IMR-90 (cell line): ENCODE measurements around the gene PGAP1. TPM values are rescaled to one million over a fixed set of nuclear protein-coding genes. Genes with fewer than 3 reads are reported as not detected.

Experiments used
- ATAC-seq: fragments of 200-7000 bp; cut with Tn5 transposase; 2 replicates; pipeline ENCODE4 v1.9.1; 2020; ENCODE audit warnings: low read depth, mild to moderate bottlenecking, moderate library complexity
- BruUV-seq: library from RNA; stranded (reverse); fragments of 400-500 nt; replicated peaks from 2 replicates; lab custom pipeline; 2021; lab: Mats Ljungman, UMichigan
- CTCF ChIA-PET: fragments of 300-600 bp; formaldehyde crosslinking; extraction: SDS; loops from one replicate; lab custom pipeline; 2021; ENCODE audit warnings: antibody characterized with exemption; lab: Yijun Ruan, JAX
- POLR2A ChIA-PET: fragments of 300-600 bp; sonication (Branson Sonifier 250); formaldehyde crosslinking; loops from one replicate; lab custom pipeline; 2022; ENCODE audit warnings: antibody characterized with exemption; ENCODE audit not compliant: unreplicated experiment; lab: Charles Lee
- DNase-seq: peaks from one replicate; pipeline ENCODE4 v3.0.0; 2013
- H2AFZ ChIP-seq: replicated peaks from 2 replicates; pipeline ENCODE3; 2013; ENCODE audit warnings: low read length, mild to moderate bottlenecking; ENCODE audit not compliant: poor library complexity
- H2AK5ac ChIP-seq: 2 replicates; pipeline ENCODE4 v1.6.1; 2013; ENCODE audit warnings: low read depth, low read length, inconsistent platforms
- H2AK9ac ChIP-seq: replicated peaks from 2 replicates; pipeline ENCODE3; 2013; ENCODE audit warnings: mild to moderate bottlenecking, low read depth, low read length, moderate library complexity; ENCODE audit not compliant: poor library complexity
- H2BK120ac ChIP-seq: 2 replicates; pipeline ENCODE4 v1.6.1; 2013; ENCODE audit warnings: low read depth, low read length, inconsistent platforms
- H2BK15ac ChIP-seq: 3 replicates; pipeline ENCODE4 v1.6.1; 2013; ENCODE audit warnings: low read depth, low read length, inconsistent platforms
- H2BK20ac ChIP-seq: 2 replicates; pipeline ENCODE4 v1.6.1; 2013; ENCODE audit warnings: low read depth, mild to moderate bottlenecking, inconsistent platforms, low read length, moderate library complexity
- H2BK5ac ChIP-seq: 2 replicates; pipeline ENCODE4 v1.6.1; 2013; ENCODE audit warnings: mild to moderate bottlenecking, low read depth, low read length, inconsistent platforms; ENCODE audit not compliant: poor library complexity, severe bottlenecking
- H3K14ac ChIP-seq: replicated peaks from 2 replicates; pipeline ENCODE4 v1.6.1; 2013; ENCODE audit warnings: low read depth, low read length, inconsistent platforms
- H3K18ac ChIP-seq: 2 replicates; pipeline ENCODE4 v1.6.1; 2013; ENCODE audit warnings: low read depth, low read length, control low read depth
- H3K23ac ChIP-seq: 2 replicates; pipeline ENCODE4 v1.6.1; 2013; ENCODE audit warnings: low read depth, low read length, inconsistent platforms
- H3K27ac ChIP-seq: 2 replicates; pipeline ENCODE4 v1.5.1; 2013; ENCODE audit warnings: mild to moderate bottlenecking, control low read depth, low read length; ENCODE audit not compliant: insufficient read depth
- H3K27me3 ChIP-seq: 2 replicates; pipeline ENCODE4 v1.6.1; 2013; ENCODE audit warnings: low read length; ENCODE audit not compliant: control insufficient read depth, insufficient read depth
- H3K36me3 ChIP-seq: 2 replicates; pipeline ENCODE4 v1.6.1; 2013; ENCODE audit warnings: low read length, mixed read lengths; ENCODE audit not compliant: control insufficient read depth, insufficient read depth
- H3K4ac ChIP-seq: 2 replicates; pipeline ENCODE4 v1.6.1; 2013; ENCODE audit warnings: low read depth, low read length, inconsistent platforms
- H3K4me1 ChIP-seq: 2 replicates; pipeline ENCODE4 v1.6.1; 2013; ENCODE audit warnings: low read length, mixed read lengths; ENCODE audit not compliant: control insufficient read depth, insufficient read depth
- H3K4me2 ChIP-seq: 2 replicates; pipeline ENCODE4 v1.6.1; 2013; ENCODE audit warnings: low read depth, mild to moderate bottlenecking, control low read depth, low read length, moderate library complexity
- H3K4me3 ChIP-seq: 2 replicates; pipeline ENCODE4 v1.5.1; 2013; ENCODE audit warnings: low read depth, mild to moderate bottlenecking, control low read depth, low read length, moderate library complexity; ENCODE audit not compliant: insufficient read depth
- H3K56ac ChIP-seq: 2 replicates; pipeline ENCODE4 v1.6.1; 2013; ENCODE audit warnings: low read length, inconsistent platforms; ENCODE audit not compliant: insufficient read depth; ENCODE audit errors: extremely low read depth
- H3K79me1 ChIP-seq, 2 experiments: 2 replicates each; pipeline ENCODE4 v1.6.1; 2013; ENCODE audit warnings: low read length in 2 of 2, inconsistent platforms in 1 of 2, low read depth in 1 of 2
- H3K9ac ChIP-seq: 2 replicates; pipeline ENCODE4 v1.6.1; 2013; ENCODE audit warnings: low read depth, low read length, control low read depth
- H3K9me1 ChIP-seq: 2 replicates; pipeline ENCODE4 v1.6.1; 2013; ENCODE audit warnings: low read length, inconsistent platforms; ENCODE audit not compliant: insufficient read depth
- H3K9me3 ChIP-seq: 2 replicates; pipeline ENCODE4 v1.6.1; 2013; ENCODE audit warnings: low read length; ENCODE audit not compliant: control insufficient read depth, insufficient read depth
- H4K20me1 ChIP-seq: 2 replicates; pipeline ENCODE4 v1.6.1; 2013; ENCODE audit warnings: low read length, inconsistent platforms; ENCODE audit not compliant: insufficient read depth
- H4K5ac ChIP-seq: 2 replicates; pipeline ENCODE4 v1.6.1; 2013; ENCODE audit warnings: mild to moderate bottlenecking, low read depth, low read length, control low read depth
- H4K8ac ChIP-seq, 2 experiments: 2 replicates each; pipeline ENCODE4 v1.6.1; 2013; ENCODE audit warnings: low read depth in 2 of 2, low read length in 2 of 2, control low read depth in 1 of 2, inconsistent platforms in 1 of 2
- H4K91ac ChIP-seq: 2 replicates; pipeline ENCODE4 v1.6.1; 2013; ENCODE audit warnings: low read depth, low read length, inconsistent platforms; ENCODE audit not compliant: insufficient read depth
- POLR2A ChIP-seq: IDR thresholded peaks from 2 replicates; pipeline ENCODE4 v1.6.1; 2012; ENCODE audit warnings: mild to moderate bottlenecking, low read depth, low read length
- WGBS, 2 experiments: methylation state at CpG; one replicate each; pipeline versions ENCODE4 v1.1.5 to v1.1.7; 2013; ENCODE audit warnings: missing lambda C conversion rate in 2 of 2; ENCODE audit not compliant: insufficient read length in 1 of 2; ENCODE audit errors: extremely low coverage in 2 of 2; 5-methylcytosine and 5-hydroxymethylcytosine counted together
- dilution Hi-C: fragments of 300-500 bp; cut with HindIII; formaldehyde crosslinking; loops from one replicate; pipeline ENCODE4 v1.14.3; 2018; ENCODE audit warnings: low sequenced_read_pairs; ENCODE audit not compliant: unreplicated experiment
- in situ Hi-C: fragments of 300-500 bp; cut with MboI; formaldehyde crosslinking; loops from 3 replicates; pipeline ENCODE4 v1.14.3; 2019; ENCODE audit warnings: low sequenced_read_pairs, inconsistent platforms, mixed read lengths
- intact Hi-C: fragments of 100-400 bp; cut with micrococcal nuclease; formaldehyde crosslinking; loops from 2 replicates; pipeline ENCODE4 v1.10.0; 2022
- polyA plus RNA-seq, 3 experiments: library from polyadenylated mRNA; depleted of rRNA; stranded (reverse); fragments of >200 nt; gene quantifications; 2 replicates each; pipeline ENCODE4 v1.2.3, GENCODE V29; 2012; ENCODE audit warnings: low replicate concordance in 1 of 3
- total RNA-seq: library from RNA; depleted of rRNA; stranded (reverse); fragments of >200 nt; gene quantifications from 2 replicates; pipeline ENCODE4 v1.2.3, GENCODE V29; 2012

The PGAP1 gene
- total and polyA plus RNA-seq, 2 of the 4 experiments (the other 2 are of a cell fraction), result 1.9 to 5.7 TPM

DNA sequence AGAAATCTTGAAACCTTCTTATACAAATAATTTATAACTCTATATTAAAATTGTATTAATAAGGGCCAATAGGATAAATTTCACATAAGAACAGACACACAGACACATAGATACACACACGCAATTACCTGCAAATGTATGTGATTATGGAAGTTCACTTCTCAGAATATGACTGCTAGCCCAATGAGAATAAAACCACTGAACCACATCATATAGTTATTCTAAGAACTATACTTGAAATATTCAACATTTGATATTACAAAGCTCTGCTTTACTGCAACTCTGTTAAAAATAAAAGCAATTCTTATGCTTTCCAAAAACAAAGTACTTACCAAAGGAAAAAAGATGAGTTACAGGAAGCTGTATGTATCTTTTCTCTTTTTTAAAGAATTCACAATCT lies 51.1 kb downstream of the PGAP1 start:
- WGBS, 2 experiments, result no CpG with 5 or more reads among the region's 1 CpG
- TF ChIP-seq POLR2A, result no peak
- Histone ChIP-seq H2BK15ac (no peak overlapping the region), H3K4me2 (no peak overlapping the region), H3K9me1 (no peaks in the 10 kb centered on the region), H3K14ac (no peak overlapping the region), H3K23ac (no peak overlapping the region), H3K18ac (no peak overlapping the region), H4K20me1 (no peaks in the 10 kb centered on the region), H4K5ac (no peak overlapping the region), H2AK5ac (no peak overlapping the region), H3K4me3 (no peak overlapping the region), H3K4me1 (no peaks in the 10 kb centered on the region), H3K79me1 (no peaks in the 10 kb centered on the region), H3K9ac (no peak overlapping the region), H4K91ac (no peak overlapping the region), H4K8ac (no peak overlapping the region), H3K9me3 (no peaks in the 10 kb centered on the region), H3K27me3 (no peaks in the 10 kb centered on the region), H2BK5ac (no peak overlapping the region), H3K56ac (no peak overlapping the region), H3K4ac (no peak overlapping the region), H2AFZ (no peak overlapping the region), H2BK20ac (no peak overlapping the region), H2BK120ac (no peak overlapping the region), H2AK9ac (no peak overlapping the region), H3K36me3 (peaks cover 7% of the 10 kb centered on the region), H3K27ac (no peak overlapping the region)
- BruUV-seq, result no TSS peak
- ChIA-PET POLR2A (interaction anchor here (0.6 kb wide), 1 partner anchor 800 kb away, joined by 21 read pairs; the partner anchor contains the start of gene RFTN2), CTCF (no interaction called here)
- DNase-seq (no peak), ATAC-seq (no peak)
- in situ Hi-C loops (no loop called here), intact Hi-C loops (no loop called here), dilution Hi-C loops (no loop called here)
